ENCODE results near the gene COL23A1. TPM values are rescaled to one million over a fixed set of nuclear protein-coding genes. Genes with fewer than 3 reads are reported as not detected.
A peak's percentile ranks its signal among the peaks of the same experiment; 100 is the strongest.

The COL23A1 gene
- total RNA-seq, 1 donor from 2014 or later = 4.3 TPM

DNA sequence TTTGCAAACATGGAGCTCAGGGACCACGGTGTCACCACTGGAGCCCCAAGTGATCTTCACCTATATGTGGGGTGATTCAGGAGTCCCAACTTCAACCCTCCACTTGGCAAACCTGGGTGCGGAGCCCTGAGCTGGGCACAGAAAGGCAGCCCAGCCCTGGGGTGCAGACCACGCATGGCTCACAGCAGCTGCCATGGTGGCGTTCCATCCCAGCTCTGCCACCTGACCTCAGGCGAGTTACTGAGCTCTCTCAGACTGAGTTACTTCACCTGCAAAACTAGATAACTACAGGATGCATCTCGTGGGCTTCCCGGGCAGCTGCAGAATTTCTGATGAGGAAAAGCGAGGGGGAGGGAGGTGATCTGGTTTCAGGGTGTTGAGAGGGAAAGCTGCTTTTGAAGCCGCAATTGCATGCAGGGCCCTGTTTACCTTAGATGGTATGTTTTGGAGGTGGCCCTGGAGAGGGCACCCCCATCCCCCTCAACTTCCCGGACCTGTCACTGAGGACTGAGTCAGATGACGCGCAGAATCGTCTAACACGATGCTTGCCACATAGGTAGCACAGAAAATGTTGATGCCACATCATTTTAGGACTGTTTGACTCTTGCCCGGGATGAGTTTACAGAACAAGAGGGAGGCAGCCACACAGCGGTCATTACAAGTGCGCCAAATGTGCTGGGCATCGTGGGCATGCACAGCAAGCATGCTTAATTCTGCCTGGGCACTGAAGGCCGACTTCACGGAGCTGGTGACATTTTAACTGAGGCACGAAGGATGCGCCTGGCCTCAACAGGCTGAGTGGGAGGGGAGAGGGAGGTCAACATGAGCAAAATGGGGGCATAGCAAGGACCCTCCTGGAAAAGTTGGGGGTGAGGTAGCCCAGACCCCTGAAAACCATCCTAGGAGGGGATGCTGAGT, 154.6 kb downstream of the COL23A1 start:
- no peaks in the 10 kb centered on the region for H3K36me3 ChIP-seq
- no peaks in the 10 kb centered on the region for H3K27me3 ChIP-seq
- DNase-seq (ENCODE audit: low spot score in 2 of 2) = no peak
- no peaks in the 10 kb centered on the region for H3K9me3 ChIP-seq
- no peaks in the 10 kb centered on the region for H3K4me1 ChIP-seq
- no peak overlapping the region for H3K27ac ChIP-seq
- TF ChIP-seq, protein P1, sequence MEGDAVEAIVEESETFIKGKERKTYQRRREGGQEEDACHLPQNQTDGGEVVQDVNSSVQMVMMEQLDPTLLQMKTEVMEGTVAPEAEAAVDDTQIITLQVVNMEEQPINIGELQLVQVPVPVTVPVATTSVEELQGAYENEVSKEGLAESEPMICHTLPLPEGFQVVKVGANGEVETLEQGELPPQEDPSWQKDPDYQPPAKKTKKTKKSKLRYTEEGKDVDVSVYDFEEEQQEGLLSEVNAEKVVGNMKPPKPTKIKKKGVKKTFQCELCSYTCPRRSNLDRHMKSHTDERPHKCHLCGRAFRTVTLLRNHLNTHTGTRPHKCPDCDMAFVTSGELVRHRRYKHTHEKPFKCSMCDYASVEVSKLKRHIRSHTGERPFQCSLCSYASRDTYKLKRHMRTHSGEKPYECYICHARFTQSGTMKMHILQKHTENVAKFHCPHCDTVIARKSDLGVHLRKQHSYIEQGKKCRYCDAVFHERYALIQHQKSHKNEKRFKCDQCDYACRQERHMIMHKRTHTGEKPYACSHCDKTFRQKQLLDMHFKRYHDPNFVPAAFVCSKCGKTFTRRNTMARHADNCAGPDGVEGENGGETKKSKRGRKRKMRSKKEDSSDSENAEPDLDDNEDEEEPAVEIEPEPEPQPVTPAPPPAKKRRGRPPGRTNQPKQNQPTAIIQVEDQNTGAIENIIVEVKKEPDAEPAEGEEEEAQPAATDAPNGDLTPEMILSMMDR (IDR thresholded peaks at IDR 0.05) = no peak
- H3K4me3 ChIP-seq = no peak overlapping the region
- intact Hi-C loops (cut with DNase I) = no loop called here

DNA sequence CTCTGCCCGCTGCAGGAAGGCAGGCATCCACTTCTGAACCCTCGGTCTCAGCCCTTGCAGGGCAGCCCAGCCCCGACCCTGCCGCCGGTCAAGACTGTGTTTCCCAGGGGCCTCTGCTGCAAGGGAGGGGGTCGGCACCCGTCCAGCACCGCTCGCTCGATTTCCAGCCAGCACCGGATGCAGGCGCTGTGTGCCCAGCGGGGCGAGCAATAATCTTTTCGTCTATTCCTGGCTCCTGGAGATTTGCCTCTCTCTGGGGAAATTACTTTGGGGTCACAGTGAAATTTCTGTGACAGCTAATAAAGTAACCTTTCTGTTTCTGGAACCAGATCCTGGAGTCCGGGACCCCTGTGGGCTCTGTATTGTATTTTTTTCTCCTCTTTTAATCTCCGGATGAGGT, 155.3 kb downstream of the COL23A1 start:
- no peaks in the 10 kb centered on the region for H3K36me3 ChIP-seq
- intact Hi-C loops (cut with DNase I) = no loop called here
- TF ChIP-seq, protein P1 (IDR thresholded peaks at IDR 0.05) = no peak
- DNase-seq (ENCODE audit: low spot score in 2 of 2) = no peak
- H3K4me1 ChIP-seq = no peaks in the 10 kb centered on the region
- peak overlapping the region in 1 of 2 donors; percentile 22 for H3K4me3 ChIP-seq
- H3K27ac ChIP-seq = no peak overlapping the region
- no peaks in the 10 kb centered on the region for H3K27me3 ChIP-seq
- no peaks in the 10 kb centered on the region for H3K9me3 ChIP-seq

DNA sequence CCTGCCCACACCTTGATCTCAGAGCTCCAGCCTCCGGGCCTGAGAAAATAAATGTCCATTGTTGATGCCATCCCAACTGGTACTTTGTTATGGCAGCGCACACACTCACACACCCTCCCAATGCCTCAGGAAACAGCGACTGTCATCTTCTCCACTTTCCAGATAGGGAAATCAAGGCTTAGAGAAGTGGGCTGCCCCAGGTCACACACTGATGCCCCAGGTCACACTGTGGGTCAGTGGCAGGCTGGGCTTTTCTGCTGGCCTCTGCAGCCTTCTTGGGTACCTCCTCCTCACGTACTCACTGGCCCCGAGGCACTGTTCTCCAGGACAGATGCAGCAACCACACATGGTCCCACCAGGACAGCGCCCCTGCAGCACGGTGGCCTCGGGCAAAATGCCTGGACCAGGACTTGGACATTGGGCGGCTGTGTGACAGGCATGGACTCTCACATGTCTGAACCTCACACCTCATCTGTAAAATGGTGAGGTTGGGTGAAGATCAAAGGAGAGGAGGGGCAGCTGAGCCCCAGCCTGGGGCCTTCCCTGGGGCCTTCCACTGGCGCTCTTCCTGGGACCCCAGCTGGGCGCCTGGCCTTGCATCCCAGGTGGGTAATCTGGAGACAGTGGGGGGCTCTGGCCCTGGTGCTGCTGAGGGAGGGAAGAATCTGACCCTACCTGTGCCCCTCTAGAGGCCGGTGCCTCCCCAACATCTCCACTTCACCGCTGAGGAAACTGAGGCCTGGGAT, 156.0 kb downstream of the COL23A1 start:
- Histone ChIP-seq H3K4me3 (no peak overlapping the region), H3K4me1 (no peaks in the 10 kb centered on the region), H3K9me3 (no peaks in the 10 kb centered on the region), H3K27ac (no peak overlapping the region), H3K36me3 (no peaks in the 10 kb centered on the region), H3K27me3 (no peaks in the 10 kb centered on the region)
- TF ChIP-seq, protein P1 (IDR thresholded peaks at IDR 0.05) = no peak
- intact Hi-C loops (cut with DNase I) = no loop called here
- no peak for DNase-seq (ENCODE audit: low spot score in 2 of 2)

DNA sequence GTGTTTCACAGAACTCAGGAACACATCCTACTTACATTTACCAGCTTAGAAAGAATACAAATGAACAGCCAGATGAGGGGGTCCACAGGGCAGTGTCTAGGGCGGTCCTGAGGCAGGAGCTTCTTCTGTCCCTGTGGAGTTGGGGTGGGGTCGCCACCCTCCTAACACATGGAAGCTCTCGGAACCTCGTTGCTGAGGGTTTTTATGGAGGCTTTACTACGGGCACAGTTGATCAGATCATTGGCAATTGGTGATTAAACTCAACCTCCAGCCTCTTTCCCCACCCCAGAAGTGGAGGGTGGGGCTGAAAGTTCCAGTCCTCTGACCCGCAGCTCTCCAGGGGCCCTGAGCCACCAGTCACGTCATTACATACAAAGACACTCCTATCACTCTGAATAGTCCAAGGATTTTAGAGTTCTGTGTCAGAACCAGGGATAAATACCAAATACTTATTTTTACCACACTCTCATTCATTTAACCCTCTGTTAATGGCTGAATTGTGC, 156.9 kb downstream of the COL23A1 start:
- H3K36me3 ChIP-seq = no peaks in the 10 kb centered on the region
- no peaks in the 10 kb centered on the region for H3K27me3 ChIP-seq
- no peak overlapping the region for H3K27ac ChIP-seq
- intact Hi-C loops (cut with DNase I) = no loop called here
- TF ChIP-seq, protein P1 (IDR thresholded peaks at IDR 0.05) = no peak
- no peaks in the 10 kb centered on the region for H3K4me1 ChIP-seq
- no peak overlapping the region for H3K4me3 ChIP-seq
- no peak for DNase-seq (ENCODE audit: low spot score in 2 of 2)
- H3K9me3 ChIP-seq = no peaks in the 10 kb centered on the region

DNA sequence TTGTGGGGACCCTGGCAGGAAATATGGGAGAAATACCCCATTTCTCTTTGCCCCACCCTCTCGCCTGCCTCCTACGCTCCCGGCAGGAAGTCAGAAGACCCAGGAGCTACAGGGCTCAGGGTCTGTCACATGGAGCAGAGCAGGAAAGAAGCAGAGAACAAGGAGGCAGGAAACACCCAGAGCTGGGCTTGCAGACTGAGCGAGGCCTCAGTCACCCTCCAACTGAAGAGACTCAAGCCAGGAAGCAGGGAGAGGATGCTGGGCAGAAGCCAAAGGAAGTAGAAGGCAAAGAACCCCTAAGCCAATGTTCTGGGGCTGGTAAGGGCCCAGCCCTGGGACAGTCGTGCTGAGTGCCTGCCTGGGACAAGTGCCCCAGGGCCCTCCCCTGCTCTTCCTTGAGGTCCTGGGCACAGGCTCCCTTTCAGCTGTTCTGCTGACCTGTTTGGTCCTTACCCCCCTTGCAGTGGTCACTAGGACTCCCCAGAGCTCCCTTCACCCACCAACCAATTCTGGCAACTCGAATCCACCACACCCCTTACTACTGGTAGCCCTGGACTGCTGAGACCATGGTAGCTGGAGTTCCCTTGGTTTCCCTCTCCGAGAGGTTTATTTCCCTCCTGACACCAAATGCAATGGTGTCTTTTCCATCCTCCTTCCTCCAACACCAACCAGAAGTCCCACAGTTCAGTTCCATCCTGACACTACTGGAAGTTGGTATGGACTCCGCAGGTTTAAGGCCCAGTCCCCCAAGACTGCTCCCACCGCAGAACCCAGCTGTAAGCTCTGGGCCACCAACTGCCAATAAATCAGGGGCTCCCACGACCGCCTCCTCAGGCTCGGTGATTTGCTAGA, 157.5 kb downstream of the COL23A1 start:
- no peak for DNase-seq (ENCODE audit: low spot score in 2 of 2)
- no peaks in the 10 kb centered on the region for H3K4me1 ChIP-seq
- H3K27me3 ChIP-seq = no peaks in the 10 kb centered on the region
- no peak overlapping the region for H3K27ac ChIP-seq
- no peaks in the 10 kb centered on the region for H3K36me3 ChIP-seq
- TF ChIP-seq, protein P1 (IDR thresholded peaks at IDR 0.05) = no peak
- no peak overlapping the region for H3K4me3 ChIP-seq
- H3K9me3 ChIP-seq = no peaks in the 10 kb centered on the region
- intact Hi-C loops (cut with DNase I) = no loop called here

Measured in ascending aorta (tissue), 2 donors.